Panc1 (cell line): ENCODE results near the gene MTCH1. TPM values are rescaled to one million over a fixed set of nuclear protein-coding genes. Genes with fewer than 3 reads are reported as not detected.

Experiments
- ATAC-seq: fragments of 200-7000 bp; cut with Tn5 transposase; 2 replicates; pipeline ENCODE4 v1.9.1; 2020; ENCODE audit warnings: mild to moderate bottlenecking, moderate library complexity
- BruUV-seq: library from RNA; stranded (reverse); fragments of 400-500 nt; replicated peaks from 2 replicates; lab custom pipeline; 2021; lab: Mats Ljungman, UMichigan
- CTCF ChIA-PET: fragments of 300-600 bp; sonication (Branson Sonifier 250); formaldehyde crosslinking; loops from one replicate; lab custom pipeline; 2022; ENCODE audit warnings: antibody characterized with exemption; lab: Charles Lee
- POLR2A ChIA-PET: fragments of 300-600 bp; sonication (Branson Sonifier 250); formaldehyde crosslinking; loops from one replicate; lab custom pipeline; 2022; ENCODE audit warnings: antibody characterized with exemption; lab: Charles Lee
- DNase-seq: peaks from one replicate; pipeline ENCODE4 v3.0.0-alpha.2; 2010; ENCODE audit warnings: low read depth, low spot score
- H3K27ac ChIP-seq: 2 replicates; pipeline ENCODE4 v1.5.1; 2011; ENCODE audit warnings: mild to moderate bottlenecking, low read length, inconsistent platforms
- H3K27me3 ChIP-seq: fragments of 200-500 bp; sonication (Bioruptor generic); 2 replicates; pipeline ENCODE4 v1.6.0; 2014; ENCODE audit warnings: low read length, inconsistent platforms; ENCODE audit not compliant: control insufficient read depth, insufficient read depth
- H3K36me3 ChIP-seq: fragments of 200-500 bp; sonication (Bioruptor generic); 2 replicates; pipeline ENCODE4 v1.5.1; 2014; ENCODE audit warnings: inconsistent platforms, mild to moderate bottlenecking, low read length, moderate library complexity; ENCODE audit not compliant: control insufficient read depth, insufficient read depth
- H3K4me1 ChIP-seq: 2 replicates; pipeline ENCODE4 v1.5.1; 2011; ENCODE audit warnings: inconsistent platforms, mild to moderate bottlenecking, low read length, moderate library complexity; ENCODE audit not compliant: control insufficient read depth, insufficient read depth
- H3K4me3 ChIP-seq, 2 experiments: 2 replicates each; pipeline ENCODE4 v1.5.1; 2011 to 2012; ENCODE audit warnings: low read depth in 2 of 2, low read length in 2 of 2, mild to moderate bottlenecking in 2 of 2, inconsistent platforms in 1 of 2, moderate library complexity in 1 of 2
- H3K9me3 ChIP-seq: fragments of 200-500 bp; sonication (Bioruptor generic); 2 replicates; pipeline ENCODE4 v1.5.1; 2014; ENCODE audit warnings: low read depth, mild to moderate bottlenecking, inconsistent platforms, low read length, moderate library complexity; ENCODE audit not compliant: control insufficient read depth, insufficient read depth
- CTCF ChIP-seq: fragments of 450-650 bp; IDR thresholded peaks from 2 replicates; pipeline ENCODE4 v1.5.1; 2017; ENCODE audit warnings: mild to moderate bottlenecking
- POLR2AphosphoS5 ChIP-seq: IDR thresholded peaks from 2 replicates; pipeline ENCODE4 v1.6.1; 2012; ENCODE audit warnings: mild to moderate bottlenecking, low read depth, low read length, moderate library complexity
- REST ChIP-seq, 2 experiments: IDR thresholded peaks; 2 replicates each; pipeline ENCODE4 v1.6.1; 2011 to 2012; ENCODE audit warnings: low read depth in 2 of 2, control low read depth in 1 of 2, low read length in 1 of 2, mild to moderate bottlenecking in 1 of 2, moderate library complexity in 1 of 2; ENCODE audit not compliant: insufficient read depth in 1 of 2
- SIN3A ChIP-seq: IDR thresholded peaks from 2 replicates; pipeline ENCODE4 v1.6.1; 2012; ENCODE audit warnings: low read depth, mild to moderate bottlenecking, low read length, moderate library complexity, borderline replicate concordance; ENCODE audit not compliant: insufficient read depth
- TCF7L2 ChIP-seq: IDR thresholded peaks from 2 replicates; pipeline ENCODE4 v1.6.1; 2011; ENCODE audit warnings: mild to moderate bottlenecking, low read depth, low read length, inconsistent platforms
- in situ Hi-C: cut with HindIII; loops from 2 replicates; pipeline ENCODE4 v1.10.0; 2016; ENCODE audit warnings: low sequenced_read_pairs, low pct_unique_long_range_greater_than_20kb
- intact Hi-C: fragments of 100-400 bp; cut with micrococcal nuclease; formaldehyde crosslinking; loops from one replicate; pipeline ENCODE4 v1.10.0; 2022; ENCODE audit not compliant: unreplicated experiment
- total RNA-seq: library from RNA; stranded (reverse); gene quantifications from one replicate; pipeline ENCODE4 v1.2.1, GENCODE V29; 2021; ENCODE audit not compliant: unreplicated experiment

Gene MTCH1
- total RNA-seq, 1 experiment from 2014 or later, result 223 TPM

- intact Hi-C loops, result no loop called here
- Histone ChIP-seq H3K27me3 (no peaks in the 10 kb centered on the region), H3K4me1 (no peaks in the 10 kb centered on the region; the same call in 1 of the 2 replicates), H3K36me3 (no peaks in the 10 kb centered on the region), H3K4me3 (no peak overlapping the region), H3K9me3 (no peaks in the 10 kb centered on the region), H3K27ac (no peak overlapping the region)
- no peak for TF ChIP-seq SIN3A
- no peak for TF ChIP-seq REST (IDR thresholded peaks at IDR 0.05; ENCODE audit: insufficient read depth in 1 of 2, low read depth in 2 of 2, low read length in 1 of 2)
- no peak for TF ChIP-seq CTCF
- no TSS peak for BruUV-seq
- in situ Hi-C loops, result no loop called here
- ATAC-seq (no peak), DNase-seq (no peak)
- CTCF ChIA-PET, result no interaction called here
- POLR2A ChIA-PET, result interaction anchor here (0.6 to 0.7 kb wide), 2 partner anchors 23 to 572 kb away, joined by 4 to 8 read pairs; no protein-coding TSS in a partner anchor
Measured at GRCh38 chr6:36999751-37000125, 13.7 kb upstream of the MTCH1 start.

- no peaks in the 10 kb centered on the region; the same call in 1 of the 2 replicates for H3K4me1 ChIP-seq
- no peak for ATAC-seq
- no peak for DNase-seq
- ChIA-PET CTCF (no interaction called here), POLR2A (no interaction called here)
- no peak for TF ChIP-seq POLR2AphosphoS5
- no peak for TF ChIP-seq CTCF
- TF ChIP-seq REST (IDR thresholded peaks at IDR 0.05; ENCODE audit: insufficient read depth in 1 of 2, low read depth in 2 of 2, low read length in 1 of 2), result no peak
- no peak for TF ChIP-seq SIN3A
- TF ChIP-seq TCF7L2, result no peak
- H3K4me3 ChIP-seq, result no peak overlapping the region
- H3K36me3 ChIP-seq, result no peaks in the 10 kb centered on the region
- intact Hi-C loops (no loop called here), in situ Hi-C loops (no loop called here)
- H3K27ac ChIP-seq, result no peak overlapping the region
- no TSS peak for BruUV-seq
- no peaks in the 10 kb centered on the region for H3K27me3 ChIP-seq
- H3K9me3 ChIP-seq, result no peaks in the 10 kb centered on the region
Measured at GRCh38 chr6:36999061-36999750, 13.2 kb upstream of the MTCH1 start.
